NB4 (cell line): ENCODE measurements around the gene C2orf49.

Source experiments
- MYC ChIP-seq: IDR thresholded peaks from 2 replicates; pipeline ENCODE4 v1.6.1; 2011; ENCODE audit warnings: low read depth, low read length
- POLR2A ChIP-seq: IDR thresholded peaks from 2 replicates; pipeline ENCODE4 v1.6.1; 2011; ENCODE audit warnings: mild to moderate bottlenecking; ENCODE audit not compliant: insufficient read length; ENCODE audit errors: extremely low read depth
- TF ChIP-seq, protein P1 (sequence below): IDR thresholded peaks from one replicate; pipeline ENCODE4 v1.5.1; 2012; ENCODE audit warnings: low read depth, low read length
- TF ChIP-seq, protein P2 (sequence below): IDR thresholded peaks from 2 replicates; pipeline ENCODE4 v1.6.1; 2011; ENCODE audit warnings: low read depth, low read length

DNA sequence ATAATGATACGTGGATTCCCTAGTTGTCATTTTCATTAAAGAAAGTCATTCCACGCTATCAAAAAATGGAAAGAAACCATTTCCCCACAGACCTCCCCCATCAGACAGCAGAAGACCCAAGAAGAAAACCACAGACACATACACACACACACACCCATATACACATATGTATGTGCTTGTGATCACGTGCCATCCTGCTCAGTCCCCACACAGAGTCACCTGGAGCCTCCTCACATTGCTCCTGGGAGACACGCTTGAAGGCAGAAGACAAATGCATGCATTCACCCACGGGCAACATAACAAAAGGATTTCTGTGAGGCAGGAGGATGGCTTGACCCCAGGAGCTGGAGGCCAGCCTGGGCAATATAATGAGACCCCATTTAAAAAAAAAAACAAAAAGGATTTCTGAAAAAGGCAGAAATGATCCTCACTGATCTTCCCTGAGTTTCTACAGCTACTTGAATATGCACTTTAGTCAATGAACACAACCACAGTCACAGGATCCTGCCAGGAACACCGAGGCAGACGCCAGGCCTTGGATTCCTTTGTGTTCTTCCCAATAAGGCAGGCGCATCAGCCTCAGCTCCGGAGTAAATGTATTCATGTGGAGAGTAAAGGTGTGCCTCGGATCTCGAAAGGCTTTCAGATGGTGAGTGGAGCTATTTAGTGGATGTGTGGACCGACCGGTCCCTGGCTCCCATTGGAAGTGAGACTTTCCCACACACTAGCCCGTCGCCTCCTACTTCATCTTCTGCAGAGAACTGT is 28.8 kb upstream of the C2orf49 start:
- TF ChIP-seq, protein P1, sequence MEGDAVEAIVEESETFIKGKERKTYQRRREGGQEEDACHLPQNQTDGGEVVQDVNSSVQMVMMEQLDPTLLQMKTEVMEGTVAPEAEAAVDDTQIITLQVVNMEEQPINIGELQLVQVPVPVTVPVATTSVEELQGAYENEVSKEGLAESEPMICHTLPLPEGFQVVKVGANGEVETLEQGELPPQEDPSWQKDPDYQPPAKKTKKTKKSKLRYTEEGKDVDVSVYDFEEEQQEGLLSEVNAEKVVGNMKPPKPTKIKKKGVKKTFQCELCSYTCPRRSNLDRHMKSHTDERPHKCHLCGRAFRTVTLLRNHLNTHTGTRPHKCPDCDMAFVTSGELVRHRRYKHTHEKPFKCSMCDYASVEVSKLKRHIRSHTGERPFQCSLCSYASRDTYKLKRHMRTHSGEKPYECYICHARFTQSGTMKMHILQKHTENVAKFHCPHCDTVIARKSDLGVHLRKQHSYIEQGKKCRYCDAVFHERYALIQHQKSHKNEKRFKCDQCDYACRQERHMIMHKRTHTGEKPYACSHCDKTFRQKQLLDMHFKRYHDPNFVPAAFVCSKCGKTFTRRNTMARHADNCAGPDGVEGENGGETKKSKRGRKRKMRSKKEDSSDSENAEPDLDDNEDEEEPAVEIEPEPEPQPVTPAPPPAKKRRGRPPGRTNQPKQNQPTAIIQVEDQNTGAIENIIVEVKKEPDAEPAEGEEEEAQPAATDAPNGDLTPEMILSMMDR: no peak
- TF ChIP-seq, protein P2, sequence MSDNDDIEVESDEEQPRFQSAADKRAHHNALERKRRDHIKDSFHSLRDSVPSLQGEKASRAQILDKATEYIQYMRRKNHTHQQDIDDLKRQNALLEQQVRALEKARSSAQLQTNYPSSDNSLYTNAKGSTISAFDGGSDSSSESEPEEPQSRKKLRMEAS: no peak
- TF ChIP-seq POLR2A (no peak), MYC (no peak)
